GM21723 (cell line): ENCODE measurements around the gene KIR3DL1.
"Not testable (repeated sequence)": the region's sequence is repeated elsewhere in the genome, so short reads cannot be mapped to it uniquely, and the experiment has no call there.

Experiments
- ATAC-seq: cut with Tn5 transposase; IDR thresholded peaks from one replicate; pipeline ENCODE4 v1.9.1; 2021; ENCODE audit warnings: mild to moderate bottlenecking, moderate library complexity; ENCODE audit not compliant: unreplicated experiment

KIR3DL1 gene

GRCh38 chr19:54806516-54806838 lies 9.8 kb upstream of the KIR3DL1 start:
- no peak for ATAC-seq

DNA sequence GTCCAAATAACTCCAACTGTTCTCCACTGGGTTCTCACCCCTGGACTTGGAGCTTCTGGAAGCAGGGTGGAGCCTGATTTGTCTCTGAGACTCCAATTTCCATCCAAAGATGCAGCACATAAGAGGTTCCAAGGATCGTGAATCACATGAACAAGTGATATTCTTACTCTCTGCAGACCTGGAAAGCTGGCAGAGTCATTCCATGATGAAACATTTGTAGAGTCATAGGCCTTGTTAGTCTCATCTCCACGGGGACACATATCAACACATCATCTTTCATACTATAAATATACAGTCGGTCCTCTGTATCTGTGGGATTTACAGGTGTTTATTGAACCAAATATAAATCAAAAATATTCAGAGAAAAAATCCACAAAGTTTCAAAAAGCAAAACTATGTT lies 1.7 kb upstream of the KIR3DL1 start:
- ATAC-seq = not testable (repeated sequence)

DNA sequence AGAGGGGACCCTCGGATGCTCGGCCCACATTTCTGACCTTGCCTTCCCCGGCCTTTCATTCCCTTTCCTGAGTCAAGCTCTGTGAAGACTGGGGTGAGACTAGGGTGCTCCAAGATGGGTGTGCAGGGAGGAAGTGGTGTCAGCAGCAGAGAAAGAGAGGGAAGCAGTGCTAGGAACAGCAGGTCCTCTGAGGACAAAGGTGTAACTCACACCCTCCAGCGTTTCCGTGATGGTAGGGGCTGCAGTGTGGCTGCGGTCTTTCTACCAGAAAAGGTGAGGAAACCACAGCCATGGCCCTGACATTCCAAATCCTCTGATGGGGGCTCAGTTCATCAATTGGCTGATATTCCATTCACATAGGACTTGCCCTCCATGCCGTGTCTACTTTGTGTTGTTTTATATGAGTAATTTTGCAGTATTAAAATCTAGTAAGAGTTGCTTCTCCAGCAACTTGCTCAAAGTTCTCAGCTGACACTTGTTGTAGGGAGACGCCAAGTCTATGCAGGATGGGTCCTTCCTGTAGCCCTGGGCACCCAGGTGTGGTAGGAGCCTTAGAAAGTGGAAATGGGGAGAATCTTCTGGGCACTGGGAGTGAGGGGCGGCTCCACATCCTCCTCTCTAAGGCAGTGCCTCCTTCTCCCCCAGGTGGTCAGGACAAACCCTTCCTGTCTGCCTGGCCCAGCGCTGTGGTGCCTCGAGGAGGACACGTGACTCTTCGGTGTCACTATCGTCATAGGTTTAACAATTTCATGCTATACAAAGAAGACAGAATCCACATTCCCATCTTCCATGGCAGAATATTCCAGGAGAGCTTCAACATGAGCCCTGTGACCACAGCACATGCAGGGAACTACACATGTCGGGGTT lies 1.6 kb downstream of the KIR3DL1 start:
- no peak for ATAC-seq

- ATAC-seq = not testable (repeated sequence)
Observed at GRCh38 chr19:54824416-54824815, 8.1 kb downstream of the KIR3DL1 start.

GRCh38 chr19:54825326-54825725 lies 9.1 kb downstream of the KIR3DL1 start:
- not testable (repeated sequence) for ATAC-seq

DNA sequence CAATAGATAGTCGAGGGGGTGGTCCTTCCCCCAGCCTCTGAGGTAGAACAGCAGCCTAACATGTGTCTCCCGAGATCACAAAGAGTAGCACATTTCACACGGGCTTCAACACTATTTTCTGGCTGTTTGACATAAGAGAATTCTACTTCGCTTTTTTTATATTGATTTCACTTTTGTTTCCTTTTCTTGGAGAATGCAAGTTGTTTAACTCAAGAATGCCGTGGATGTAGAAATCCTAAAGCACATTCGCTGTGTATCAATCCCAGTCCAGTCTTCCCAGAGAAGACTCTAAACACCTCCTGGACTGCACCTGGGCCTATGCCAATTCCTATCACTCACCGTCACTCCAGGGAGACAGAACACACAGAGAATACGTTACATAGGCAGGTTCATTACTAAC lies 11.8 kb downstream of the KIR3DL1 start:
- ATAC-seq = not testable (repeated sequence)

DNA sequence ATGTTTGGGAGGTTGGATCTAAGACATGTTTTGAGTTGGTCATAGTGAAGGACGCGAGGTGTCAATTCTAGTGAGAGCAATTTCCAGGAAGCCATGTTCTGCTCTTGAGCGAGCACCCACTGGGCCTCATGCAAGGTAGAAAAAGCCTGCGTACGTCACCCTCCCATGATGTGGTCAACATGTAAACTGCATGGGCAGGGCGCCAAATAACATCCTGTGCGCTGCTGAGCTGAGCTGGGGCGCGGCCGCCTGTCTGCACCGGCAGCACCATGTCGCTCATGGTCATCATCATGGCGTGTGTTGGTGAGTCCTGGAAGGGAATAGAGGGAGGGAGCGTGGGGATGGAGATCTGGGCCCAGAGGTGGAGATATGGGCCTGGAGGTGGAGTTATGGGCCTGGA lies 16.2 kb downstream of the KIR3DL1 start, which contains the start of gene KIR2DS4:
Gene KIR2DS4 (plus strand): TSS at position 181 of the 400 bp plus-strand sequence.
- not testable (repeated sequence) for ATAC-seq

GRCh38 chr19:54835126-54835525 lies 18.9 kb downstream of the KIR3DL1 start:
- ATAC-seq = not testable (repeated sequence)

DNA sequence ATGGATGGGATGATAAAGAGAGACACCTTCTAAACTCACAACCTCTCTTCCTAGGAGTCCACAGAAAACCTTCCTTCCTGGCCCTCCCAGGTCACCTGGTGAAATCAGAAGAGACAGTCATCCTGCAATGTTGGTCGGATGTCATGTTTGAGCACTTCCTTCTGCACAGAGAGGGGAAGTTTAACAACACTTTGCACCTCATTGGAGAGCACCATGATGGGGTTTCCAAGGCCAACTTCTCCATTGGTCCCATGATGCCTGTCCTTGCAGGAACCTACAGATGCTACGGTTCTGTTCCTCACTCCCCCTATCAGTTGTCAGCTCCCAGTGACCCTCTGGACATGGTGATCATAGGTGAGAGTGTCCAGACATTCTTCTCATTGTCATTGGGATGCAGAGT lies 21.3 kb downstream of the KIR3DL1 start:
- not testable (repeated sequence) for ATAC-seq

- ATAC-seq = not testable (repeated sequence)
Observed at GRCh38 chr19:54843171-54843570, 26.9 kb downstream of the KIR3DL1 start.

- ATAC-seq = not testable (repeated sequence)
Observed at GRCh38 chr19:54850061-54850640, 33.9 kb downstream of the KIR3DL1 start, which contains the start of gene KIR3DL2. Gene KIR3DL2, plus strand, starts transcription at chr19:54850443. Its CDS starts 33 bp downstream, at chr19:54850476.

GRCh38 chr19:54850930-54851329 lies 34.7 kb downstream of the KIR3DL1 start:
- ATAC-seq = no peak

- no peak for ATAC-seq
Observed at GRCh38 chr19:54851353-54851752, 35.1 kb downstream of the KIR3DL1 start.

DNA sequence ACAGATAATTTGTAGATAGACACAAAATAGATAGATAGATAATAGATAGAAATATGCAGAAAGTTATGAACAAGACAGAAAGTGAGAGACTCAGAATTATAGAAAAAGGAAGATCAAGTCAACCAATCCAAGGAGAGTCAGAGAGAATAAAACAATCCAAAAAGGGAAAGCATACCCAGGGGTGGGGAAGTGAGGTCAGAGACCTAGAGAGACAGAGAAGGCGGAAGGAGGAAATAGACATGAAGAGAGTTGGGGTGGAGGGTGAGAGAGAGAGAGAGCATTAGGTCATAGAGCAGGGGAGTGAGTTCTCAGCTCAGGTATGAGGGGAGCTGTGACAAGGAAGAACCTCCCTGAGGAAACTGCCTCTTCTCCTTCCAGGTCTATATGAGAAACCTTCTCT lies 39.0 kb downstream of the KIR3DL1 start:
- not testable (repeated sequence) for ATAC-seq

DNA sequence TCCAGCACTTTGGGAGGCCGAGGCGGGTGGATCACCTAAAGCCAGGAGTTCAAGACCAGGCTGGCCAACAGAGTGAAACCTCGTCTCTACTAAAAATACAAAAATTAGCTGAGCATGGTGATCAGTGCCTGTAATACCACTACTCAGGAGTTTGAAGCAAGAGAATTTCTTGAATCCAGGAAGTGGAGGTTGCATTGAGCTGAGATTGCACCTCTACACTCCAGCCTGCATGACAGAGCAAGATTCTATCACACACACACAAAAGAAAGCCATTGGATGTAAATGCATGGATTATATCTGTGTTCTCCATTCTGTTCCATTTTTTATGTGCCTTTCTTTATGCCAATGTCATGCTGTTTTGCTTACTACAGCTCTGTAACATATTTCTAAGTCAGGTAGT lies 42.2 kb downstream of the KIR3DL1 start:
- ATAC-seq = not testable (repeated sequence)

GRCh38 chr19:54859421-54859820 lies 43.2 kb downstream of the KIR3DL1 start:
- ATAC-seq = not testable (repeated sequence)

- ATAC-seq = not testable (repeated sequence)
Observed at GRCh38 chr19:54863459-54863858, 47.2 kb downstream of the KIR3DL1 start.

DNA sequence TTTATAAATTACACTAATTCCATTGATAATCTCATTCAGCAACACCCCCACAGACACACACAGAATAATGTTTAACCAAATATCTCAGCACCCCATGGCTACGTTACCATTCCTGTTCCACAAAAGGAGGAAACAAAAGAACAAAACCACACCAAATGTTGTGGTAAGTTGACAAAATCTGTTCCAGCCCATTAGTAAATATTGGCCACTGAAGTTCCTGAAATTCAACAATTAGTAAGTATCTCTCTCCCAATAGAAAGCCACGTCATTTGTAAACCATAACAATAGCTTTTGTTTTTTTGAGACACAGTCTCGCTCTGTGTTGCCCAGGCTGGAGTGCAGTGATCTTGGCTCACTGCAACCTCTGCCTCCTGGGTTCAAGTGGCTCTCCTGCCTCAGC lies 55.4 kb downstream of the KIR3DL1 start:
- ATAC-seq = no peak

- ATAC-seq = no peak
Observed at GRCh38 chr19:54873990-54874389, 57.7 kb downstream of the KIR3DL1 start, which contains the start of gene FCAR. Gene FCAR, plus strand, starts transcription at chr19:54874235. Its CDS starts 55 bp downstream, at chr19:54874290.

DNA sequence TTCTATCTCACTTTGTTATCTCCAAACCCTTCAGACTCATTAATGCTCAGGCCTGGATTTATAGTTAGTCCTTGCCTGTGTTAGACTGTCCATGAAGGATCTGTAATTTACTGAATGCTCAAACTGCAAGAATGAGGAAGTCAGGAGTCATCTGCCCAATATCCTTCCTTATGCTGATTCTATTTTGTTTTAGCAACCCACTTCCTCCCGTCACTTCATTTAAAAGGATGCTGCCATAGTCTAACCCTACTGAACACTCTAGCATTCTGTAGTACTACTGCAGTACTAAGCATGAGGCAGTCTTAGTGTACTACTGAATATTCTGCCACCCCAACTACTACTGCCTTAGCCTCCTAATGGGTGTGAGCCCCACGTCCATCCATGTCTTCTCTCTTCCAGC lies 59.2 kb downstream of the KIR3DL1 start:
- no peak for ATAC-seq

DNA sequence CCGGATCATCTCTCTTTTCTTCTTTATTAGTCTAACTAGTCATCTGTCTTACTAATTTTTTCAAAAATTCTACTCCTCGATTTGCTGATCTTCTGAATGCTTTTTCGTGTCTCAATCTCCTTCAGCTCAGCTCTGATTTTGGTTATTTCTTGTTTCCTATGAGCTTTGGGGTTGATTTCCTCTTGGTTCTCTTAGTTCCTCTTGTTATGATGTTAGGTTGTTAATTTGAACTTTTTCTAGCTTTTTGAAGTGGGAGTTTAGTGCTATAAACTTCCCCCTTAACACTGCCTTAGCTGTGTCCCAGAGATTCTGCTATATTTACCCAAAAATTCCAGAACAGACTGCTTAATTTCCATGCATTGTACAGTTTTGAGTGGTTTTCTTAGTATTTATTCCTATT lies 61.2 kb downstream of the KIR3DL1 start:
- ATAC-seq = no peak
